Tibial nerve (tissue), 4 donors: ENCODE measurements around the gene LRRC61. TPM values are rescaled to one million over a fixed set of nuclear protein-coding genes. Genes with fewer than 3 reads are reported as not detected.

Experiments
- DNase-seq, 2 donors: peaks; one replicate each; pipeline ENCODE4 v3.0.0-alpha.2; 2019; ENCODE audit warnings: low spot score in 2 of 2
- H3K27ac ChIP-seq, 4 donors: fragments of 200-600 bp; sonication (generic) in 3 of 4; one replicate each; pipeline ENCODE4 v1.5.1; 2017 to 2019; ENCODE audit warnings: mild to moderate bottlenecking in 1 of 4
- H3K27me3 ChIP-seq, 2 donors: fragments of 200-600 bp; sonication (generic) in 1 of 2; one replicate each; pipeline versions ENCODE4 v1.5.1 to v1.6.0; 2017 to 2019
- H3K36me3 ChIP-seq, 3 donors: fragments of 200-600 bp; sonication (generic); one replicate each; pipeline ENCODE4 v1.5.1; 2018 to 2019
- H3K4me1 ChIP-seq, 4 donors: fragments of 200-600 bp; sonication (generic) in 3 of 4; one replicate each; pipeline ENCODE4 v1.5.1; 2017 to 2019
- H3K4me3 ChIP-seq, 4 donors: fragments of 200-600 bp; sonication (generic) in 3 of 4; one replicate each; pipeline ENCODE4 v1.5.1; 2017 to 2019; ENCODE audit warnings: mild to moderate bottlenecking in 1 of 4, moderate library complexity in 1 of 4
- H3K9me3 ChIP-seq, 4 donors: fragments of 200-600 bp; sonication (generic) in 3 of 4; one replicate each; pipeline ENCODE4 v1.5.1; 2017 to 2019
- EP300 ChIP-seq, 2 donors: sonication (generic); formaldehyde crosslinking; IDR thresholded peaks; one replicate each; pipeline ENCODE4 v1.6.1; 2017; ENCODE audit warnings: antibody characterized with exemption in 2 of 2, mild to moderate bottlenecking in 1 of 2
- POLR2A ChIP-seq, 2 donors: fragments of 450-650 bp; IDR thresholded peaks; one replicate each; pipeline ENCODE4 v1.6.1; 2017; ENCODE audit warnings: antibody characterized with exemption in 2 of 2, mild to moderate bottlenecking in 2 of 2, moderate library complexity in 2 of 2
- WGBS, 2 donors: methylation state at CpG; one replicate each; pipeline ENCODE4 v1.1.5; 2018; 5-methylcytosine and 5-hydroxymethylcytosine counted together
- total RNA-seq, 4 donors: library from RNA; depleted of rRNA; stranded (reverse); fragments of >200 nt; gene quantifications; one replicate each; pipeline ENCODE4 v1.1.0, GENCODE V29; 2016
- TF ChIP-seq, protein P1 (sequence below), 5 experiments: fragments of 200-600 bp in 3 of 5; fragments of 450-650 bp in 2 of 5; sonication (generic) in 3 of 5; IDR thresholded peaks; one replicate each; pipeline ENCODE4 v1.5.1; 2016 to 2019; ENCODE audit warnings: antibody characterized with exemption in 5 of 5, mild to moderate bottlenecking in 3 of 5, moderate library complexity in 2 of 5

The LRRC61 gene
- total RNA-seq, 4 donors from 2014 or later, result 7.9 to 19.3 (median 9.6) TPM

GRCh38 chr7:150365194-150365593, 42.0 kb downstream of the LRRC61 start:
- TF ChIP-seq, protein P1, sequence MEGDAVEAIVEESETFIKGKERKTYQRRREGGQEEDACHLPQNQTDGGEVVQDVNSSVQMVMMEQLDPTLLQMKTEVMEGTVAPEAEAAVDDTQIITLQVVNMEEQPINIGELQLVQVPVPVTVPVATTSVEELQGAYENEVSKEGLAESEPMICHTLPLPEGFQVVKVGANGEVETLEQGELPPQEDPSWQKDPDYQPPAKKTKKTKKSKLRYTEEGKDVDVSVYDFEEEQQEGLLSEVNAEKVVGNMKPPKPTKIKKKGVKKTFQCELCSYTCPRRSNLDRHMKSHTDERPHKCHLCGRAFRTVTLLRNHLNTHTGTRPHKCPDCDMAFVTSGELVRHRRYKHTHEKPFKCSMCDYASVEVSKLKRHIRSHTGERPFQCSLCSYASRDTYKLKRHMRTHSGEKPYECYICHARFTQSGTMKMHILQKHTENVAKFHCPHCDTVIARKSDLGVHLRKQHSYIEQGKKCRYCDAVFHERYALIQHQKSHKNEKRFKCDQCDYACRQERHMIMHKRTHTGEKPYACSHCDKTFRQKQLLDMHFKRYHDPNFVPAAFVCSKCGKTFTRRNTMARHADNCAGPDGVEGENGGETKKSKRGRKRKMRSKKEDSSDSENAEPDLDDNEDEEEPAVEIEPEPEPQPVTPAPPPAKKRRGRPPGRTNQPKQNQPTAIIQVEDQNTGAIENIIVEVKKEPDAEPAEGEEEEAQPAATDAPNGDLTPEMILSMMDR (IDR thresholded peaks at IDR 0.05), result no peak
- TF ChIP-seq EP300 (IDR thresholded peaks at IDR 0.05) (no peak), POLR2A (IDR thresholded peaks at IDR 0.05) (no peak)
- no peaks in the 10 kb centered on the region for H3K9me3 ChIP-seq
- DNase-seq, result no peak
- H3K36me3 ChIP-seq, result peaks cover 0 to 4% (median 0%) of the 10 kb centered on the region in 3 donors
- H3K27me3 ChIP-seq, result no peaks in the 10 kb centered on the region
- peaks cover 0 to 24% (median 16%) of the 10 kb centered on the region in 4 donors for H3K4me1 ChIP-seq
- no peak overlapping the region for H3K27ac ChIP-seq
- 88 to 90% methylated on average over 10 of the region's 10 CpGs for WGBS, 2 donors
- H3K4me3 ChIP-seq, result no peak overlapping the region

- H3K36me3 ChIP-seq, result peaks cover 0 to 10% (median 0%) of the 10 kb centered on the region in 3 donors
- H3K27me3 ChIP-seq, result no peaks in the 10 kb centered on the region
- peaks cover 0 to 31% (median 22%) of the 10 kb centered on the region in 4 donors for H3K4me1 ChIP-seq
- DNase-seq, result no peak
- no peaks in the 10 kb centered on the region for H3K9me3 ChIP-seq
- 61 to 69% methylated on average over 5 of the region's 5 CpGs for WGBS, 2 donors
- H3K27ac ChIP-seq, result peak overlapping the region in 2 of 4 donors; percentile 3 to 32
- H3K4me3 ChIP-seq, result no peak overlapping the region
- TF ChIP-seq POLR2A (IDR thresholded peaks at IDR 0.05) (no peak), EP300 (IDR thresholded peaks at IDR 0.05) (no peak)
- TF ChIP-seq, protein P1 (IDR thresholded peaks at IDR 0.05), result no peak
Measured at GRCh38 chr7:150365673-150366398, 42.7 kb downstream of the LRRC61 start.

DNA sequence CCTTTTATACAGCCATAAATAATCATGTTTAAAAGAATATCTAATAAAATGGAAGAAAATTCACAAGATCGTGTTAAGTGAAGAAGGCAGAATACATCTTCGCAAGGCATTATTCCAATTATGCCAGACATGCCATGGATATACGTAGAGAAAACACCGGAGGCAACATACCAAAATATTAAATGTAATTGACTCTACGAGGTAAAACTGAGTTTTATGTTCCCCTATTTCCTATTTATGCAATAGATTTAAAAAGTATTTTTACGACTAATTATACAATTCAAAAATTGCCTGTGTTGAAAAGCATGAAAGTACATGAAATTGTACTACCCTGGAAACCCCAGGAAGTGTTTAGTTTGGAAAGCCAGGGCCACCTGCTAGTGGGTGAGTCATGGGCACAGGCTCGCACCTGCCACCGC, 44.5 kb downstream of the LRRC61 start:
- Histone ChIP-seq H3K4me3 (peak overlapping the region; percentile 68 to 99 (median 84)), H3K4me1 (peaks cover 0 to 43% (median 26%) of the 10 kb centered on the region in 4 donors), H3K9me3 (no peaks in the 10 kb centered on the region), H3K27ac (peak overlapping the region; percentile 88 to 99 (median 98)), H3K27me3 (no peaks in the 10 kb centered on the region), H3K36me3 (peaks cover 0 to 29% (median 0%) of the 10 kb centered on the region in 3 donors)
- WGBS, 2 donors, result 40 to 50% methylated on average over 8 of the region's 8 CpGs
- TF ChIP-seq, protein P1 (IDR thresholded peaks at IDR 0.05), result no peak
- TF ChIP-seq EP300 (IDR thresholded peaks at IDR 0.05) (no peak), POLR2A (IDR thresholded peaks at IDR 0.05) (no peak)
- no peak for DNase-seq

DNA sequence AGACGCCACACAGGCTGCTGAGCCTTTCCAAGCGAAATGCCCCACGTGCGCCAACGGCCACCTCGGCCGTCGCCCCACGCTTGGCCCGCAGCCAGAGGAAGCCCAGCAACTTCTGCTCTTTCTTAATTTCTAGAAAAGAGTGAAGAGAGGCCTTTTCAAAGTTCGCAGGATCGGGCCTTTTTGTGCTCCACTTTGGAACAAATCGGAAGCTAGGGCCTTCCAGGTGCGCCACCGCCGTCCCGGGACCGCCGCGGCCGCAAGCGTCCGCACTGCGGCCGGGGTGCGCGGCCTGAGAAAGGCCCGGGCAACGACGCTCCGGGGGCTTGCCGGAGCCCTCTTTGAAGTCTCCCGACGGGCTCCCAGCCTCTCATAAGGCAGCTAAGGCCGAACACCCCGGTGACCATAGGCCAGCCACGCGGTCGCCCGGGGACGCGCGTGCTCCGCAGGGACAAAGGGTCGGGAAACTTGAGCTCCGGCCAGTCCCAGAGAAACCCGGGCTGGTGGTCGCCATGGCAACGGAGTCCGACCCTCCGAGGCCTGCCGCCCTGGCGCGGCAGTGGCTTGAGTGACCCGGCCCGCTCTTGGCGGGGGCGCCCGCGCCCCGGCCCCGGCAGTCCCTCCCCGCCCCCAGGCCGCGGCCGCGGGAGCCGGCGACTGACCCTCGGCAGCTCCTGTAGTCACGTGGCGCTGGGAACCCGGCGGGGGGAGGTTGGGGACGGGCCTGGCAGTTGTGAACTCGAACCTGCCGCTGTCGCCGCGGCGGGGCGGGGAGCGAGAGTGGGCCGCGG, 45.1 kb downstream of the LRRC61 start, which contains the start of gene REPIN1:
REPIN1 (plus strand) TSS at position 727 of the 788 bp plus-strand sequence. CDS start 890 bp downstream, outside the sequence.
- peak; percentile 55 to 70 for TF ChIP-seq POLR2A (IDR thresholded peaks at IDR 0.05)
- TF ChIP-seq, protein P1 (IDR thresholded peaks at IDR 0.05), result peak in 1 of 5 experiments; percentile 45
- peak; percentile 17 to 83 for TF ChIP-seq EP300 (IDR thresholded peaks at IDR 0.05)
- H3K4me3 ChIP-seq, result peak within 1 kb of the TSS; percentile 68 to 99 (median 84)
- WGBS, 2 donors, result 2% methylated on average over 55 to 65 of the region's 85 CpGs

More for the DNA sequence above, 45.1 kb downstream of the LRRC61 start, which contains the start of gene REPIN1:
- Histone ChIP-seq H3K27ac (peak within 1 kb of the TSS; percentile 88 to 99 (median 98)), H3K36me3 (peaks cover 0 to 35% (median 0%) of the 10 kb centered on the region in 3 donors), H3K9me3 (no peaks in the 10 kb centered on the region), H3K27me3 (no peaks in the 10 kb centered on the region), H3K4me1 (peaks cover 0 to 49% (median 26%) of the 10 kb centered on the region in 4 donors)
- DNase-seq, result peak; percentile 90
